Activated T-cell treated with anti-CD3 and anti-CD28 coated beads for 4 hours (primary cell): ENCODE results near the gene GALNT2.

ENCODE experiments used
- DNase-seq: peaks from one replicate; pipeline ENCODE4 v3.0.0-alpha.2; 2020

GALNT2 gene

DNA sequence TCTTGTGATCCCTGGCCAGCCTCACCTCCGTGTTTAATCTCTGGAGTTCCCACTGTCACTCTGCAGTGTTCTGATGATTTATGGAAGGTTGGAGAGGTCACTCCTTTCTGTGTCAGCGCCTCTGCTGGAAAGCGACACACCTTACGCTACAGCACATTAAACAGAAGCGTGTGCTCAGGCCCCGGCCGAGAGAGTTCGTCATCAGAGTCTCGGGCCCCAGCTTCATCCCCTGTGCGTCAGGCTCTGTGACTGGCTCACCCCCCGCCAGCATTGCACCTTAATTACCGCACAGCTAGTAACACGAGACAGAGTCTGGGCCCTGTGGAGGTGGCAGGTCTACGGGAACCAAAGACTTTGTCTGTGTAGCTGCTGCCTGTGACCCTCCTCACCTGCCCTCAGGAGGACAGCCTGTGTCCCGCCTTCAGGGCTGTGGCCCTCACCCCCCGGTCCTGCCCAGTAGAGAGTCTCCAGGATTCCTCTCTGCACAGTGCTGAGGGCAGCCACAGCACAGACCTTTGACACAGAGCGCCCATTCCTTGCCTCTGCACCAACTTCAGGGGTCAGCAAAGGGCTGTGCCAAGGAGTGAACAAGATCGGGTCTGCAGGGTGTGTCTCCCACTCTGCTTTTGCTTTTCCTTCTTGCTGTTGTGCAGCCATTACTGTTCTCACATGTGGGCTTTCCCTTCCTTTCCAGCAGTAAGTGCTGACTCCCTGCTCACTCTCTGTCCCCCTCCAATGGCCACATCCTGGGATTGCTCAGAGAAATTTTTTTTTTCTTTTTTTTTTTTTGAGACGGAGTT, 201.5 kb downstream of the GALNT2 start:
- no peak for DNase-seq

DNA sequence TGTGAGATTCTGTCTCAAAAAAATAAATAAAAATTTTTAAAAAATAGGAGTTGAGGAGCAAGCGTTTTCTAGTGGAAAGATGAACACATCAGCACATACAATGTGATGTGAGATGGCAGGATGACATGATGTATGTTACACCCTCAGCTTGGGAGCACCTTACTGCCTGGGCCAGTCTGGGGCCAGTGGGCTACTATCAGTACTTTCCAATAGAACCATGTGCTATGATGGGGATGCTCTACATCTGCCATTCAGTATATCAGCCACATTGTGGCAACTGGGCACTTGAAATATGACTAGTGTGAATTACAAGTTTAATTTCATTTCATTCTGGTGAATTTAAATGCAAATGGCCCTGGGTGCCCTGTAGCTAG, 203.1 kb downstream of the GALNT2 start:
- DNase-seq, result no peak

DNA sequence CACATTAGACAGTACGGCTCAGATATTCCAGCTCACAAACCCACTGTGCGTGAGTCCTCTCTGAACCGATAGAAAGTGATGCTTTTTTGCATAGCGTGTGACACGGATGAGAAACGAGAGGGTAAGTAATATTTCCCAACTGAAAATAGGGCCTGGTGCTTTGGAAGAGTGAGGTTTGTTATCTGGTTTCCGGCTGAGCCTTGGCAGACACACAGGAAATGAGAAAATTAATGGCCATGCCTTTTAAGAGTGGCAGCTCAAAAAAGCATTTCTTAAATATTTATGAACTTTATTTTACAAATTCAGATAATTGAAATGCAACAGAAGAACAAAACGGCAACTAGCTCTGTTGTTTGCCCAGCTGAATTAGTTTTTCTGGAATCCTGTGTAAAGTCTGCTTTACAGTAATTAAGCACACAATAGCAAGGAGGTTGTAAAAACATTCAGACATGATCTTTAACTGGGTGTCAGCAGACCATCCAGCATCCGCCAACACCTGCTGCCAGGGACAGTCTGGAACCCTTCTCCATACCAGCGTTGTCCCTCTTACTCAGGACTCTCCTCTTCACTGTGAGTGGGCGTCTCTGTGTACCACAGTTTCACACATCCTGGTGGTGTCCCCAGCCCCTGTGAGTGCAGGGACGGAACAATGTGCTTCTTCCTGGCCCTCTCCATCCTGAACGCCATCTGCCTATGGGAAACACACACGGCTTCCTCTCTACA, 203.7 kb downstream of the GALNT2 start:
- no peak for DNase-seq

DNA sequence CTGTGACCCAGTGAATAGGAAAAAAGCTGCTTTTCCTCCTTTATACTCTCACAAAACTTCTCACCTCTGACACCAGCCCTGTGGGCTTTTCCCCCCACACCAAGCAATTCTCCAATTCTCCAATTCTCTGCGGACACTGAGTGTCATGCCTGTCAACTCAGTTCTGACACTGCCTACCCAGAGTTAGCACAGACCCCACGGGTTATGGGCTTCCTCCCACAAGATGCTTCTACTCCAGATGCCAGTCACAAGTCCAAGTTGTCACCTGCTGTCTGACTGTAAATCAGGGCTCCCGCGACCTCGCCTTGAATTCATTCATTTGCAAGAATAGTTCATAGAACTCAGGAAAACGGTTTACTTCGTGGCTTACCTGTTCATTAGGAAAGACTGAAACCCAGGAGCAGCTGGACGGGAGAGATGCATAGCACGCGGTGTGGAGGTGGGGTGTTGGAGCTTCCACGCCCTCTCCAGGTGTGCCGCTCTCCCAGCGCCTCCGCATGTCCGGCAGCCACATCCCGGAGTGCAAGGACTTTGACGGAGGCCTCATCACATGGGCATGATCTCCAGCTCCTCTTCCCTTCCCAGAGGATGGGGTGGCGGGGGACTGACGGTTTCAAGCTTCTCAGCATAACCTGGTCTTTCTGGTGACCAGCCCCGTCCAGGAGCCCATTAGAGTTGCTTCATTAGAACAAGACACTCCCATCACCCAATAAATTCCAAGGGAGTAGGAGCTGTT, 204.4 kb downstream of the GALNT2 start:
- DNase-seq, result no peak

DNA sequence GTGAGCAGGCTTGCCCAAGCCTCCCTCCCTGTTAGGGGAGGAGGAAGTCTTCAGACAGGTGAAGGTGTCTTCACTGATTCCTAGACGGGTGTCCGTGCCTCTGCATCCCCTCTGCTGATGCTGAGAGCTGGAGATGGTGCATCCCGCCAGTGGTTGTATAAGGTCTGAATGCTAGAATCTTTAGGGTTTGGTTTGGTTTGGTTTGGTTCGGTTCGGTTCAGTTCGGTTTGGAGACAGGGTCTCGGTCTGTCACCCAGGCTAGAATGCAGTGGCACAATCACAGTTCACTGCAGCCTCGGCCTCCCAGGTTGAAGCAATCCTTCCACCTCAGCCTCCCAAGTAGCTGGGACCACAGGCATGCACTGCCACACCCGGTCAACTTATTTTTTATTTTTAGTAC, 205.5 kb downstream of the GALNT2 start:
- no peak for DNase-seq

DNA sequence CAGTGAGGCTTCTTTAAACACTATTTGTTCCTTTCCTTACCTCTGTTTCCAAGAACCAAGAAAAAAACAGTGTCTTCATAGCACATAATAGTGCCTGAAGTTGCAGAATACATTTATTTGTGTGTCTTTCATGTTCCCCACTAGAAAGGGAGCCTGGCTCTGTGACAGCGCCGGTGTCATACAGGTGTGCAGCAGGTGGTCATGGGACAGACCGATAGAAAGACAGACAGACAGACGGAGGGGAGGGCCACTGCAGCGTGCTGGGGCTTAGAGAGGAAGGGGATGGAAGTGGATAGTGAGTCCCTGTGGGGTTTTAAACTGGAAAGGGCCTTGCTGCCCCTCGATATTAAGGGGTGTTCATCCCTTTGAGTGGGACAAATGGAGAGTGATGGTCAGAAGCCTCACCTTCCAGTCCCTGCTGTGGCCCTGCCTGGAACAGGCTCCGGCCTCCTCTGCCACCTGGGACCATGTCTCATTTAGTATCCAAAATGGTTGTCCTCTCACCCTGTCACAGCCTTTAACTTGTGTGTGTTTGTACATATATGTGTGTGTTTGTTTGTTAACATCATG, 206.2 kb downstream of the GALNT2 start:
- DNase-seq, result no peak

DNA sequence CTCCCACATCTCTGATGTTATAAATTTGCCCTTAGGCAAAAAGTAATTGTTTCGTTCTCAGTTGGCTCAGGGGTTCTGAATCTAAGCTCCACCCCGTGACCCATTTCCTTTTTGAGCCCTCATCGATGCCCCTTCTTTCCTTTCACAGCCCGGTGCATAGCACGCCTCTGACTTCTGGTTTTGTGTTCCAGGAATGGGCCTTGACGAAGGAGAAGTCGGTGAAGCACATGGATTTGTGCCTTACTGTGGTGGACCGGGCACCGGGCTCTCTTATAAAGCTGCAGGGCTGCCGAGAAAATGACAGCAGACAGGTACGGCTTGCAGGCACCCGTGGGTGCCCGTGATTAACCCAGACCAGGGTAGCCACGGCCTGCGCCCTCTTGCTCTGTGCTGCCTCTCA, 207.2 kb downstream of the GALNT2 start:
- DNase-seq, result no peak

DNA sequence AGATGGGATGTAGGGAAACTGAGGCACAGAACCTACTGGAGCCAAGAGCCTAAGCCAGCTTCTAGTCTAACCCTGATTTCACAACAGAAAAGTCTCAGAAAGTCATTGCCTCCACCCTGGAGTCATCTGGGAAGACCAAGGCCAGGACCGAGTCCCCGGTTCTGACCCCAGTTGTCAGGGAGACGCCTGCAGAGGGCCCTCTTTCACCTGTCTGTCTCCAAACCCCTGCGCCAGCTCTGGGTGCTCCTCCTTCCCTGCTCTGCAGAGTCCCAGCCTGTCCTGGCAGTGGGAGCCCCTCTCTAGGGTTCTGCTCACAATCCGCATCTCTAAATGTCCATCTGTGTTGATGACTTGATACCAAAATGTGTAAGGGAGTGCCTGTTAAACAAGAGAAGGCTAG, 209.4 kb downstream of the GALNT2 start:
- no peak for DNase-seq

DNA sequence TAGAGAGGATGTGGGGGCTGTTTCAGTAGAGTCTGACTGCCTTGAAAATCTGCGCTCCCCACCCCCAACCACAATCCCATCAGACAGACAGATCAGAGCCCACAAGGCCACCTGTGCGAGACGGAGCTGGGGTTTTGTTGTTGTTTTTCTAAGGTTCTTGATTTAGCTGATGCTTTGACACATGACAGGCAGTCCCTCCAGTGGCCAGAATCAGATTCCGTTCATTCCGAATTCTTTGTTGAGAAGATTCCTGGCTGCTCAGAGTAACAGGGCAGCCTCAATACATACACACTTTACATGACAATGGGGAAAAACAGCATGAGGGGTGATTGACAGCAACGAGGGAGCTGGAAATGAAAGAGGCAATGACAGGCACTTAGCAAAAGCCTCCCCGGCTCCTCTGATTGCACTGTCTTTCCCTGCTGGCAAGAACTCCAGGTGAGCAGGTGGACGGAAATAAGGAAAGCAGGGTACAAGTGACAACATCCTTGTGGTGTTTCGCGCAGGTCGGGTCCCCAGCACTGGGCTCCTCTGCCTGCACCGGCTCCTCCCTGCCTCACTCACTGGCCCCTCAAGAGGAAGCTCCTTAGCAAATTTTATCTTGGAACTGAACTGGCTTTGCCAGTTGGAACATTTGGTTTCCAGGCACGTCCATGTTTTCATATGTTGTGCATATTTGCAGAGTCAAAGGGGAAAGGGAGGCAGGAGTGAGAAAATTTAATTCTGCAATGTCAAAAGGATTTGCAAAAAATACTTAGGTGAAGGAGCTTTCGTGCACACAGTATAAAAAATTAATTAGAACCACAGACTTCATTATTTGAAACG, 210.4 kb downstream of the GALNT2 start:
- no peak for DNase-seq

DNA sequence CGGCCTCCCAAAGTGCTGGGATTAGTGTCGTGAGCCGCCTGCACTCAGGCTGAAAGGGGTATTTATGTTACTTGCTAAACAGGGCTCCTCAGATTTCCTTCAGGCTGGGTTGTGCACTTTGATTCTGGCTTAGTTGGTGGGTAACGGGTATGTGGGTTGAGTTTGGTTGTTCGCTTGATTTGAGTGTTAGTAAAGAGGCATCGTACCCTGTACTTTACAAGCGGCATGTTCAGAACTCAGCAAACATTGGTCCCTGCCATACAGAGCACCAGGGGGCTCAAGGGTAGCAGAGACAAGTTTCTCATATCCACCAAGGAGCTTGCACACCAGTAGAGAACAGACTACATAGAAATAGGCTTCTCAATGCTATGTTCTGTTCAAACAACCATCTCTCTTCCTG, 211.3 kb downstream of the GALNT2 start:
- no peak for DNase-seq

DNA sequence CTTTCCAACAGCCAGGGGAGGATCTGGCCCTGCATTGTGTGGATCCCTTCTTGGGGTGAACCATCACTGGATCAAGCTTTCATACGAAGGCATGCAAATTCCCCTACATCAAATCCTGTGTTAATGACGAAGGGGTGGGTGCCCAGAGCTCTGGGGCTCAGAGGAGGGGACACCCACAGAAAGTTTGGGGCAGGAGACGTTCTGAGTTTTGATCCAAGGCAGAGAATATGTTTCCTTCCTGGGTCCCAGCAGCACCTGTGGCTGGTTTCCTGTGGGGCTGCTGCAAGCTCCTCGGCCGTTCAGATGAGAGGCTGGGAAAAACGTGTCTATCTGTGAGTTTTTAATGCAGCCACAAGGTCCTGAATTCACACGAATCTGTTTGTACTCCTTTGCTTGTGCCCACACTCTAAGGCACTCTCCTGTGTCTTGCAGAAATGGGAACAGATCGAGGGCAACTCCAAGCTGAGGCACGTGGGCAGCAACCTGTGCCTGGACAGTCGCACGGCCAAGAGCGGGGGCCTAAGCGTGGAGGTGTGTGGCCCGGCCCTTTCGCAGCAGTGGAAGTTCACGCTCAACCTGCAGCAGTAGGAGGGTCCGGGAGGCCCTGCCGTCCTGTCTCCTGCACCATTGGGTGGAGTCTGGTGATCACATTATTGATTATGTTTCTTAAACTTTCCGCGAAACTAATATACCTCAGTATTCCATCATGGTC, 212.0 kb downstream of the GALNT2 start:
- DNase-seq, result no peak

DNA sequence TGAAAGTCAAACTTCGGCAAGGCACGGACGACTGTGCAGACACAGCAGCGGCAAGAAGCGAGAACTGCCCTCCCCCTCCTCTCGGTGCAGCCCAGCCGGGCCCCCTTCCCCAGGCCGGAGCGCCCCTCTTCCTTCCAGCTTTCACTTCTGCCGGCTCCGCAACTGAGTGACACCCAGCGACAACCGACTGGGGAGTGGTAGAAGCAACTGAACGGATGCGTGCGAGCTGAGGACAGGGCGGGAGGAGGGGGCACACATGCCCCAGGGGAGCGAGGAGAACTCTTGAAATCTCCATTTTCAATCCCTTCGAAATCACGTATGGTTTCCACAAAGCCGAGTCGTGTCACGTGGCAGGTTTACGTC, 212.5 kb downstream of the GALNT2 start:
- no peak for DNase-seq

DNA sequence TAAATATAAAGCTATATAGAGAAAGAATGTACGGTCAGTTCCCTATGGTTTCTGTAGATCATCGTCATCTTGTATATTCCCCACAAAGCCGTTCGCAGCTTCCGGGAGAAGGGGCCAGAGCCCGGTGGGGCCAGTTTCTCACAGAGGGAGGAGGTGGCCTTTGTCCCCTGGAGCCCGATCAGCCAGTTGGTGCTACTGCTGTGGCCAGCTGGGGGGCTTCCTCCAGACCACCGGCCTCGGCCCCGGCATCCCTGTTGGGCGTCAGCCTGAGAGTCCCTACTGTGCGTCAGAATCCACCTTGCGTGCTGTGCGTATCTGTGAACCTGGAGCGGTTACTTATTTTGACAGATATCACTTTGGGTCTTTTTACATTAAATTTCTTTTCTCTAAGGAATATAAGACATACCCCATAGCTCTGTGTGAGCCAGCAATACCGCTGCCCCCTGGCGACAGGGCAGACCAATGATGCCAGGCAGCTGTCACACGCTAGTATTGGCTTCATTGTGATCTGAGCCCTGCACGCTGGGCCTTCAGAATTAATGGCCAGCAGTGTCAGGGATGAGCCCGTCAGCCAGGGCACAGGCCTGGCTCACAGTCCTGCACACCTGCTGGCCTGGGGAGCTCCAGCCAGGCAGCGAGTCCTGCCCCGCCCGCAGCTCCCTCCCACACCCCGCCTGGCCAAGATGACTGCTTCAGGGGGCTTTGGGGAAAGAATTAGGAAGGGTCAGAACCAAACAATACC, 213.2 kb downstream of the GALNT2 start:
- no peak for DNase-seq

DNA sequence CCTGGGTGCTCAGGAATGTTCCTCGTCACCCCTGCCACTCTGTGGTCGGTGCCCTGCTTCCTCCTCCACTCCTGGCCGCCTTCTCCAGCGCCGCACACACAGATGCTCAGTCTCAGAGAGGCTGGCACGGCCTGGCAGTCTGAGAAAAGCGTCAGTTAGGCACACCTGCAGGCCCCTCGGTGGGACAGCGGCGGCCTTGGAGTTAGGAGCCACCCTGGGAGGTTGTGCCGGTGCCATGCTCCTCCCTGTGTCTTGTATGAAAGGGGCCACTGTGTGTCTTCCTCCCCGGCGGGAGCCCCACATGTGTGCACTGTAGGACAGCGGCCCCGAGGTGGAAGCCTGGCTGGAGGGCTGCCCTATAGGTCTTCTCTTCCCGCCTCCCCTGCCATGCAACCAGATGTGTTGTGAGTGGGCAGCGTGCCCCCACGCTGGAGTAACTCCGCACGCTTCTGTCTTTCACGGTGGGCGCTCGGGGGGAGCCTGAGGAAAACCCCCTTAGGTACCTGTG, 213.9 kb downstream of the GALNT2 start:
- no peak for DNase-seq

DNA sequence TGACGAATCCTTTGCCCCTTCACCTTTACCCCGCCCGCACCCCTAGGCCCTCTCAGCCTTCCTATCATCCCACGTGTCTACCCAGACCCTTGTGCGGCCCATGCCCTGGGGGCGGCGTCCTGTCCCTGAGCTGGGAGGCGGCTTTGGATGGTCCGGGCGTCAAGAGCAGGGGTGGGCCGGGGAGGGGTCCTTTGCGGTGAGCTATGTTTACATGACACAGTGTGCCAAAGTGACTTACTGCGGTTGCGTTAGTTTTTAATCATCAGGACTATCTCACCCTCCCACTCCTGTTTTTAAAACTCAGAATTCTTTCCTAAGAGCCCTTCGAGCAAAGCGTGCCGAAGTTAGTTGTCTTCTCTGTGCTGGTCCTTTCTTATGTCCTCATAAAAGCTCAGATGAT, 214.5 kb downstream of the GALNT2 start:
- no peak for DNase-seq

DNA sequence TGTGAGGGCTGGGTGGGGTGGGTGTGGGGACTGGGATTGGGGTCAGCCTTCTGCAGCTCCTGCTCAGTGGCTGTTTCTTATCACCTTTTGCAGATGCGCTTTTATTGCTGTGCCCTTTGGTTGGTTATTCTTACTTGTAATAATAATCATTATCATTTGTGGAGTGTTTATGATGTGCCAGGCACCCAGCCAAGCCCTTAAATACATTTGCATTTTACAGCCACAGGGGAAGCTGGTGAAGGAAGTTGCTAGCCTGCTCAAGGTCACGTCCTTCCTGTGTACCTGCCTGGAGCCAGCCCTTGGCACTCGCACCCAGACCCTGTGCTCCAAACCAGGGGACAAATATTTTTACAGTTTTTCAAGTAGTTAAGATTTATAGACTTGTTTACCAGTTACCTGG, 215.1 kb downstream of the GALNT2 start:
- no peak for DNase-seq

DNA sequence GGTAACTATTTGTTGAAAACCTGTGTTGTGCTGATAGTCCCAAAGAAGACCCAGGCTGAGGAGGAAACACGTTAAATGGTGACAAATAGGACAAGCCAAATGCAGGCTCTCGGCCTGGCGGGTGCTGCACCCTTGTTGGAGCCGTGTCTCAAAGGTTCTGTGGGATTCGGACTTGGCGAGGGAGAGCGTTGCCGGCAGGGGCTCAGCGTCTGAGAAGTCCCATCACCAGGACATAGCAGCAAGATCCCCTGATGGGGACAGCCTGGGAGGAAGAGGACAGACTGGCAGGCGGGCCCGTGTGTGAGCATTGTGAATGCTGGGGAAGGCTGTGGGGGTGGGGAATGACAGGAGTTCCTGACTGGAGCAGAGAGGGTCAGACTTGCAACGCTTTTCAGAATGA, 216.6 kb downstream of the GALNT2 start:
- no peak for DNase-seq

DNA sequence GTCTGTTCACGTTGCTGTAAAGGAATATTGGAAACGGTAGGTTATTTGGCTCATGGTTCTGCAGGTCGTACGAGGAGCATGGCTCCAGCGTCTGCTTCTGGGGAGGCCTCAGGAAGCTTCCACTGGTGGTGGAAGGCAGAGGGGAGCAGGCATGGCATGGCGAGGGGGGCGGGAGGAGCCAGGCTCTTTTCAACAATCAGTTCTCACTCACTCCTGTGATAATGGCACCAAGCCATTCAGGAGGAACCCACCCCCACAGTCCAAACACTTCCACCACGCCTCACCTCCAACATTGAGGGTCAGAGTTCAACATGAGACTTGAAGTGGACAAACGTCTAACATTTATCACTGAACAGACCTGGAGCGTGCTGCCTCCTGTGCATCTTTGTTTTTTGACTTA, 217.9 kb downstream of the GALNT2 start:
- DNase-seq, result no peak

DNA sequence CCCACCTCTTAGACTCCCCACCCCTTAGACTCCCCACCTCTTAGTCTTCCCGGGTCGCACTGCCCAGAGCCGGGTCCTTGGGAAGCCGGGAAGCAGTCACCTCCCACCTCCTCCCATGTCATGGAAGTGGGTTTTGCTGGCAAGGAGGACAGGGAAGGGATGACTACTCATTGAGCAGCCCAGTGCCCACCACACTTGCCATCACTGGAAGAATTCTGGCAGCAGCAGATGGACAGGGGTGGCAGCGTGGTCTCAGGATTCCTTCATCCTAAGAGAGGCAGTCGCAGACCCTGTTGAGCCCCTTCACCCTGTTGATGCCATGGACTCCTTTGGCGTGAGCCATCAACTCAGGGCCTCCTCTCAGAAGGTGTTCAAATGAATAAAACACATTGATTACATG, 218.3 kb downstream of the GALNT2 start:
- DNase-seq, result no peak

DNA sequence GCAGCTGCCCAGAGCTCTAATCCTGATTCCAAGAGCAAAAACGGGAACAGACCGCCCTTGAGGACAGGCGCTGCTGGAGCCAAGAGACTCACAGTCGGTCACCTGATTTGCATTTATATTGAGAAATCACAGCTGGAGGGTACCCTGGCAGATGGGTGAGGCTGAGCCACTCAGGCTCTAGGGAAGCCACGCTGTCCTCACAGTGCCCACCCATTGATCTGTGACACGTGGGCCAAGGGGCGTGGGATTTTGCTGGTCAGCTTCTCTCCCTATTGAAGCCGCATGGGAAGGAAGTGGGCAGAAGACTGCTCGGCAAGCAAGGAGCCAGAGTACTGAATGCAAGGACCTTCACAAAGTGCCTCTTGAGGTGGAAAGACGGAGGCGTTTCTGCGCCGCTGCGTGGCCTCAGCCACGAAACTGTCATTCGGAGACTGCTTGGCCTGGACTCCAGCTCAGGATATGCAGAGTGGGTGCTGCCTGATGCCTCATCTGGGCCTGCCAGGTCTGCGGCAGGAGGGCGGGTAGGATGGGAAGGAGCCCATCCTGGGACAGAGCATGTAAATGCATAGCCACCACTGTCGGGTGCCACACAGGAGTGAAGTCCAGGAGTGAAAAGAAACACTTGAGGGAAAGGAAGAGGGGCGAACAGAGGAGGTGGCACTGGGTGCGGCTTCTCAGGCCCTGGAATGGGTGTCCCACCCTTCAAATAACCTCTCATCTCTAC, 219.3 kb downstream of the GALNT2 start:
- DNase-seq, result no peak

DNA sequence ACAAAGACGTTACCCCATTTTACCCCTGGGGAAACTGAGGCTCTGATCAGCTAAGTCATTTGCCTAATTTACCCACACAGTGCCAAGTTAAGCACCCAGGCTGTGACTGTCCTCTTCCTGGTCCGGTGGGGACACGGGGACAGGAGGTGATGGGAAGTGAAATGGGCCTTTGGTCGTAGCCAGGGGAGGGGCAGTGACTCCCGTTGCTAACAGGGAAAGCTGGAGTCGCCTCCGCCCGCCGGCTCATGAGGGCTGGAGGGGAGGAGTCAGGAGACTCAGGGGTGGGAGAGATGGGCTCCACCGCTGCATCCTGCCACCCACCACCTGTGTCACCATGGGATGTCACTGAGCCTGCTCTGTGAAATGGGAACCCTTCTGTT, 219.8 kb downstream of the GALNT2 start:
- no peak for DNase-seq
